Measurements from ENCODE around the gene FUT2. TPM values are rescaled to one million over a fixed set of nuclear protein-coding genes. Genes with fewer than 3 reads are reported as not detected.
A peak's percentile ranks its signal among the peaks of the same experiment; 100 is the strongest.

FUT2 gene
- total and polyA plus RNA-seq, 2 of the 13 experiments (the other 11 are each of a cell fraction or from before 2014, with no cell fraction given), result 0.07 TPM; not detected in 1

GRCh38 chr19:48646001-48646721 lies 49.6 kb upstream of the FUT2 start, which contains the start of gene CA11 (continued):
- TF ChIP-seq, protein P1, sequence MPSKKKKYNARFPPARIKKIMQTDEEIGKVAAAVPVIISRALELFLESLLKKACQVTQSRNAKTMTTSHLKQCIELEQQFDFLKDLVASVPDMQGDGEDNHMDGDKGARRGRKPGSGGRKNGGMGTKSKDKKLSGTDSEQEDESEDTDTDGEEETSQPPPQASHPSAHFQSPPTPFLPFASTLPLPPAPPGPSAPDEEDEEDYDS (CRISPR knock-in tag; IDR thresholded peaks at IDR 0.05), result no peak
- TF ChIP-seq DNMT1 (CRISPR knock-in tag; IDR thresholded peaks at IDR 0.05) (no peak), ZNF841 (CRISPR knock-in tag; IDR thresholded peaks at IDR 0.05; ENCODE audit: borderline replicate concordance) (no peak), ZNF777 (CRISPR knock-in tag; IDR thresholded peaks at IDR 0.05) (no peak), SOX13 (IDR thresholded peaks at IDR 0.05) (no peak), SOX13 (CRISPR knock-in tag; conservative IDR thresholded peaks at IDR 0.05 in 1 of 2, IDR thresholded peaks at IDR 0.05 in 1 of 2) (peak in 1 of 2 experiments; percentile 8; a peak in 1 of 4 replicates), ZNF468 (CRISPR knock-in tag; IDR thresholded peaks at IDR 0.05) (no peak), SRSF9 (IDR thresholded peaks at IDR 0.05; ENCODE audit: borderline replicate concordance, insufficient read depth, low read depth, low read length, poor library complexity, severe bottlenecking) (no peak), ATF7 (IDR thresholded peaks at IDR 0.05) (no peak), ATF7 (CRISPR knock-in tag; IDR thresholded peaks at IDR 0.05) (no peak), HOXA5 (CRISPR knock-in tag; IDR thresholded peaks at IDR 0.05) (no peak), ZNF616 (CRISPR knock-in tag; IDR thresholded peaks at IDR 0.05; ENCODE audit: low read depth) (no peak), ZNF883 (CRISPR knock-in tag; IDR thresholded peaks at IDR 0.05; ENCODE audit: not compliant biosample characterization) (no peak), POGZ (CRISPR knock-in tag; IDR thresholded peaks at IDR 0.05) (0 out of 2 replicates have a peak, but pooled peaks have one; percentile 21), AHR (CRISPR knock-in tag; IDR thresholded peaks at IDR 0.05) (no peak), MXD3 (CRISPR knock-in tag; IDR thresholded peaks at IDR 0.05) (0 out of 2 replicates have a peak, but pooled peaks have one; percentile 30), ZNF556 (CRISPR knock-in tag; IDR thresholded peaks at IDR 0.05; ENCODE audit: borderline replicate concordance) (no peak), ELK4 (CRISPR knock-in tag; IDR thresholded peaks at IDR 0.05; ENCODE audit: borderline replicate concordance) (no peak), TGIF2 (CRISPR knock-in tag; IDR thresholded peaks at IDR 0.05) (no peak), YEATS4 (CRISPR knock-in tag; IDR thresholded peaks at IDR 0.05; ENCODE audit: borderline replicate concordance) (no peak), ZNF558 (CRISPR knock-in tag; IDR thresholded peaks at IDR 0.05; ENCODE audit: borderline replicate concordance) (no peak), LRRFIP1 (CRISPR knock-in tag; conservative IDR thresholded peaks at IDR 0.05) (no peak)
- TF ChIP-seq, protein P2, sequence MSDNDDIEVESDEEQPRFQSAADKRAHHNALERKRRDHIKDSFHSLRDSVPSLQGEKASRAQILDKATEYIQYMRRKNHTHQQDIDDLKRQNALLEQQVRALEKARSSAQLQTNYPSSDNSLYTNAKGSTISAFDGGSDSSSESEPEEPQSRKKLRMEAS (IDR thresholded peaks at IDR 0.05), result peak; percentile 69
